HL-60/S4 treated with phorbol 12-myristate 13-acetate at 8.2 ng/mL for 4 days and 3 days (cell line): ENCODE data around the gene P4HA1.

ENCODE experiments used
- in situ Hi-C: fragments of 300-500 bp; cut with MboI; formaldehyde crosslinking; loops from 2 replicates; pipeline ENCODE4 v1.15.0; 2022; ENCODE audit warnings: low sequenced_read_pairs

P4HA1 gene

DNA sequence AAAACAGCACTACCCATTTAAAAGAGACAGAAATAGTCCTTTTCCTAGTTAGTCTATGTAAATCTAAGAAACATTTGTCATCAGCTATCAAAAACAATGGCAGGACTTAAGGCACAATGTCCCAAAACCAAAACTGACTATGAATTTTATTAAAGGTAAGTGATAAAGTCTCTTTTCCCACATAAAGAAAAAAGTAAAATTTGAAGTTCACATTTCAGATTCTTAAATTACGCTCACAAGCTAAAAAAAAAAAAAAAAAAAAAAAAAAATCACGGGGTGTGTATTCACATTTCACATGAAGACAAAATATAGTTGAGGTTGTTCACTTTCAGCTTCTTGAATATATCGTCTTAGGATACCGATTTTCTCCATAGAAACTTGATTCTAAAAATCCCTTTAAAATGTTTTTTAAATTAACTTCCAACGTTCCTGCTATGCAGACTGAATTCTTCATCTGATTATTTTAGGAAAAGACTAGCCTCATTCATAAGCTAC is 1.6 kb downstream of the P4HA1 start:
- in situ Hi-C loops: no loop called here

GRCh38 chr10:73093922-73094850 is 2.5 kb downstream of the P4HA1 start:
- in situ Hi-C loops: no loop called here

- in situ Hi-C loops: no loop called here
Measured at GRCh38 chr10:73092830-73093229, 3.8 kb downstream of the P4HA1 start.

- in situ Hi-C loops: no loop called here
Measured at GRCh38 chr10:73088304-73088703, 8.4 kb downstream of the P4HA1 start.

- in situ Hi-C loops: no loop called here
Measured at GRCh38 chr10:73086816-73087215, 9.8 kb downstream of the P4HA1 start.

DNA sequence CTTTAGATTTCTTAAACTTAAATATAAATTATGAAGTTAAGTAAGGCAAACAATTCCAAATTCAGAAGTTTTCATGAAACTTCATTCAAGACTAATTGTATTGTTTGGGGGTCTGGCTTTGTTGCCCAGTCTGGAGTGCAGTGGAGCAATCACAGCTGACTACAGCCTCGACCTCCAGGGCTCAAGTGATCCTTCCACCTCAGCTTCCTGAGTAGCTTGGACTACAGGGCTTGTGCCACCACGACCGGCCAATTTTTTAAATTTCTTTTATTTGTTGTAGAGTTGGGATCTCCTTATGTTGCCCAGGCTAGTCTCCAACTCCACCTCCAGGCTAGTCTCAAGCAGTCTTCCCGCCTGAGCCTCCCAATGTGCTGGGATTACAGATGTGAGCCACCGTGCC is 12.5 kb downstream of the P4HA1 start:
- in situ Hi-C loops: no loop called here

GRCh38 chr10:73083221-73083620 is 13.4 kb downstream of the P4HA1 start:
- in situ Hi-C loops: no loop called here

DNA sequence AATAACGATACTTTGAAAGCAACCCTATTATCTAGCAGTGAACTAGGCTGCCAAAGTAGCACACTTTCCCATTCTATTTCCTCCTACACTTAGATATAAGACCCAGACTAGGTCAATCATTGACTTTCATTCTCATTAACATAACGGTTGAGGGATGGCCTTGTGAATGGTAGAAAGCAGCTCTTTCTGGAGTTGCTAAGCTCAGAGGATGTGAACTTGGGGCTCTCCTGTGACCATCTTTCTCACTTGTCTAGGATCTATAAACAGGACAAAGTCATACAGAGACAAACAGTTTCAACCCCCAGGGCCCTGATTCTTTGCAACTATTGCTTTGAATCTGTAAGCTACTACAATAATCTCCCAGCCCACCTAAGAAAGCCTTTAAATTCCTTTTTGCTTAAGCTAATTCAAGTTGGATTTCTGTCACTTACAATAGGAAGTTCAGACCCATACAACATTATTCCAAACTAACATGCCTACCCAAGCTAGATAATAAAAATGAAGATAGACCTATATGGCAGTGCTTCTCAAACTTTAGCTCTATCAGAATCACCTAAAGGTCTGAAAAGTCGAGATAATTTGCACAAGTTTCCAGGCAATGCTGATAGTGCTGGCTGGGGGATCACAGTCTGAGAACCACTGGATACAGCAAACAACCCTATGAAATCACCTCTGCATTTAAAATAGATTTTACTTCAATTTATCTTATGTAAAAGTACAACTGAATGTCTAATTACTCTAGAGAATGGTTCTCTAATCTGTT is 16.7 kb downstream of the P4HA1 start:
- in situ Hi-C loops: no loop called here

DNA sequence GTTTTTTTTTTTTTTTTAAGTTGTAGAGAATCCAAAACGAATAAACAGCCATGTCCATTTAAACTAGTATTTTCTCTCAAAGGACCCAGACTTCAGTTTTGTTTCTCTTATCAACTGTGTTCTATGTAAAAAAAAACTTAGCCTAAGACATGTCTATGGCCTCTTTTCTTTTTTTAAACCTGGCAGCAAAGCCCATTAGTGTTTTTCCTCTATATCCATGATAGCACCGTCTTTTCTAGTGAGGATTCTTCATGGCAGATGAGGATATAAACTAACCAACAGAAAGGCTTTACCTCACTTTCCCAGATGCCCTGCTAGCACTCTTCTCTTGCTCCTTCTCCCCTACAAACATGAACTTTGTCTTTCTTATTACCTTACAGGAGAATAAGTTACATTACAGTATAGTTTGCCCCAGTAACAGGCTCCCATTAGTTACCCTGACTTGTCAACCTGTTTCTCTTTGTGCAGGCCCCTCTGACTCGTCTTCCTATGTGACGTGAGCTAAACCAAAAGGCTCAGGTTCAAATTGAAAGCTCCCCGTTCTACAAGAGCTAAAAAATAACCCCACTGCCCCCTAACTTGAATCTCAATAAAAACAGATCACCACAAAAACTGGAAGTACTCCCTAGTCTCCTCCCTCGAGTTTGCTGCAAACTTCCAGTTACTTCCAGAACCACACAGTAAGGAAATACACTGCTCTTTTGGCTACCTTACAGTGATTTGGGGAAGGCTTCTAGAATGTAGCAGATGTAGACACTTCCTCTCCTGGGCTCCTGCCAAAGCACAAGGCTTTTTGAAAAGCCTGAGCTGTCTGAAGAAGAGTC is 20.1 kb downstream of the P4HA1 start:
- in situ Hi-C loops: no loop called here

DNA sequence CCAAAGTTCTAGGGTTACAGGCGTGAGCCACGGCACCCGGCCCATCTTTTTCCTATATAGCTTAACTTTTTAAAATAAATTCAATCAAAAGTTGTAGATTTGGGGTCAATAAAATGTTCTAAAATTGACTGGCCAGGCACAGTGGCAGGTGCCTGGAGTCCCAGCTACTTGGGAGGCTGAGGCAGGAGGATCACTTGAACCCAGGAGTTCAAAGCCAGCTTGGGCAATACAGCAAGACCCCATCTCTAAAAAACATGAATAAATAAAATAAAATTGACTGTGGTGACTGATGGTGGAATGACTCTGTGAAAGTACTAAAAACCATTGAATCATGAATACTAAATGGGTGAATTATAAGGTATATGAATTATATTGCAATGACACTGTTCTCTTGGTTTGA is 20.8 kb downstream of the P4HA1 start:
- in situ Hi-C loops: no loop called here

- in situ Hi-C loops: no loop called here
Measured at GRCh38 chr10:73073627-73074026, 23.0 kb downstream of the P4HA1 start.

DNA sequence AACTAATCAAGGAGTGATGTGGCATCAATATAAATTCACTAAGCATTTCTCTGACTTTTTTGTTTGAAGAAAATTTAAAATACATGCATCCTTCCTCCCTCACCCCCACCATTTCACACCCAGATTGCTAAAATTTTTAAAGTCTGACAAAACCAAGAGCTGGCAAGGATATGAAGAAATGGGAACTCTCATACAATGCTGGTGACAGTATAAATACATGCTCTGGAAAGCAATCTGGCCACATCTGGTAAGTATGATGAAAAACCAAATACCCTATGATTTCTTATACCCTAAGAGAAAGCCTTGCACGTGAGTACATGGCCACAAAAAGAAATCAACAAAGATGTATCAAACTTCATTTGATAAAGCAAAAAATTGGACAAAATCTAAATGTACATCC is 31.2 kb downstream of the P4HA1 start:
- in situ Hi-C loops: no loop called here

DNA sequence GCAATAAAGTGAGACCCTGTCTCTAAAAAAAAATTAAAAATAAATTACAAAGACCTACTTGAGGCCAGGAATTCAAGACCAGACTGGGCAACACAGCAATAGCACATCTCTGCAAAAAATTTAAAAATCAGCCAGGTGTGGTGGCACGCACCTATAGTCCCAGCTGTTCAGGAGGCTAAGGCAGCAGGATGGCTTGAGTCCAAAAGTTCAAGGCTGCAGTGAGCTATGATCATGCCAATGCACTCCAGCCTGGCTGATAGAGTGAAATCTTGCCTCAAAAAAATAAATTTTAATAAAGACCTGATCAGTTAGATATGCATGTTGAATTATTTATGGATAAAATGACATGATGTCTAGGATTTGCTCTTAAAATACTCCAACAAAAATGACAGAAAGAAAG is 34.9 kb downstream of the P4HA1 start:
- in situ Hi-C loops: no loop called here

DNA sequence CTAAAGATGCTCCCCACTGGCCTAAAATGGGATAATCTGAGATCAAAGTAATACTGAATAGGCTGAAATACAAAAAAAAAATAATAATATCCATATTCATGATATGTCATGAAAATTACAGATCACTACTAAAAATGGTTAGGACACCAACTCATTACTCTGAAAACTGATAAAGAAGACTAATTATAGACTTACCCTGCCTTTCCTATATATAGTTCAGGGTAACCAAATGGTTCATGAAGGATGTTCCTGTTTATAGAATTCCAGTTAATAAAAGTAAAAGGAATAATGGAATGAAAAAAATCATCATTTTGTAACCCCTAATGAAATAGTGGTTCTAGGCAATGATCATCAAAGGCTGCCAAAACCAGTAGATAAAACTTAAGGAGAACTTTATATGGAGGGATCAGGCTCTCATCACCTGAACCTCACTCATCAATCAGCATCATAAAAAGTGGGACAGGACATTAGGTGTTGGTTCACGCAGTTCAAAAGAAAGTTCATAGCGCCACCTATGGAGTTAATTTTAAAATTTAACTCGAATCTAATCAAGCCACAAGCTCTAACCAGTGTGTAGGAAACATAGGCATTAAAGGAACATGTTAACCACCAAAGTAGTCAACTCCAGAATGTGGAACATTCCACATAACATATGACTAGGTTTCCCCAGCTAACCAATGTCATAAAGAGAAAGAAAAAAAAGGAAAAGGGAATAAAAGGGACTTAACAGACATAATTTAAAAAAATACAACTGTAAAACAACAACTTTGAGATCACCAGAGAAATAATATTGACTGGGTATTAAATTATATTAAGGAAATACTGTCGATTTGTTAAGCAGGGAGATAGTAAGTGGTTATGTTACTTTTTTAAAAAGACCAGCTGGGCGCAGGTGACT is 35.7 kb downstream of the P4HA1 start:
- in situ Hi-C loops: no loop called here

GRCh38 chr10:73060173-73060572 is 36.5 kb downstream of the P4HA1 start:
- in situ Hi-C loops: no loop called here

DNA sequence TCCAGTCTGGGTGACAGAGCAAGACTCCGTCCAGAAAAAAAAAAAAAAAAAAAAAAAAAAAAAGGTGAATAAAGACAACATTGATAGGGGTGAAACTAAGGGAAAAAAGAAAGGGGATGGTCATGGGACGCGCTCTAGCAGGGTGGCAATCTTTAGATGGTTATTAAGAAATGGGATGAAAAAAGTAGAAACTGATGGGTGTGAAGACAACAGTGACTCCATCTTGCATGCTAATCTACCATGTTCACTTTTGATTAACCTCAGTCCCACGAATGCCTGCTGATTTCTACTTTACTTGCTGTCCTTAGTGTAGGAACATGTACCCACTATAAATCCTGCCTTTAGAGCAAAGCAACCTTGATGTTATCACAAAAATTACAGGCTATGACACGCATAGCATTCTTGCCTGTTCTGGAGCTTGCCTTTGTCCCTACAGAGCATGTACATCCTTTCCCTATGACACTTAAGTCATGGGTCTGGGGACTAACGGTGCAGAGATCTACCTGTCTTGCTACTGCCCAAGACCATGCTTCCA is 38.5 kb downstream of the P4HA1 start:
- in situ Hi-C loops: no loop called here

GRCh38 chr10:73054286-73054685 is 42.4 kb downstream of the P4HA1 start:
- in situ Hi-C loops: no loop called here

- in situ Hi-C loops: no loop called here
Measured at GRCh38 chr10:73053275-73053674, 43.4 kb downstream of the P4HA1 start.

DNA sequence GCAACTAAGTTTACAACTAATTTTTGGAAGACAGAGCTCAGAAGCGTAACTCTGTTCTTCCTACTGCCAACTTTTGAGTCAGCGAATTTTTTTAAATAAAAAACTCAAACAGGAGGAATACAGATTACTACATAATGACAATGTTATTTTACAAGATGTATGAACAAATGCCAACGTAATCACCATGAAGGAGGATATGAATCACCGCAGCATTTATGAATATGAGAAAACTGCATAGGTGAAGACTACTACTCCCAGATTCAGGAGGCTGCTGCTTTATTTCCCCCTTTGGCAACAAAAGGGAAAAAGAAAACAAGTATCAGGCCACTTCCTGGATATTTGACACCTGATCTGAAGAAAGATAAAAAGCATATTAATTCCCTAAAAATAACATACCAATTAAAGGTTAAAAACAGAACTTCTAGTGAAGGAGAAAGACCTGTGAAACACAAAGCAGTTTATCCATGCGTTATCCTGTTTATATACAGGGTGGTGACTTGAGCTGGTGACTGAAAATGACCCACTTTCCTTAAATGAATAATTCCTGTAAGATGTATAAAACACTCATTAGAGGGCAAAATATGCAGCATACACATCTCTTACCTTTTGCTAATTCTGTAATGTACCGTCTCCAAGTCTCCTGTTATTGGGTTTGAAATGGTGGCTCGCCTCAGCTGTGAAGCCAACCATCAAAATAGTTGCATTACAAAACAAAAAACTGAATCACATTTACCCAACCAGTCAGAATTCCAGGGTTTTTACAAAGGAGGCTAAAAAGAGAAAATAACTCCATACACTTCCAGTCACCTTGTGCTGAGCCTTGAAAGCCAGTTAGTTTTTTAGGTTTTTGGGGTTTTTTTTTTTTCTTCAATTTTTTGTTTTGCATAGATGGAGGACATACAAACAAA is 52.0 kb downstream of the P4HA1 start:
- in situ Hi-C loops: no loop called here
